Testis (tissue), 2 donors: ENCODE data around the gene DONSON.

Experiments used
- CTCF ChIP-seq, 3 experiments: fragments of 450-650 bp in 2 of 3; fragments of 200-600 bp in 1 of 3; sonication (generic) in 1 of 3; IDR thresholded peaks; one replicate each; pipeline ENCODE4 v1.5.1; 2016 to 2019; ENCODE audit warnings: antibody characterized with exemption in 3 of 3, mild to moderate bottlenecking in 2 of 3, moderate library complexity in 1 of 3
- POLR2A ChIP-seq: fragments of 450-650 bp; IDR thresholded peaks from one replicate; pipeline ENCODE4 v1.6.1; 2017; ENCODE audit warnings: antibody characterized with exemption, mild to moderate bottlenecking, moderate library complexity

- TF ChIP-seq POLR2A (no peak), CTCF (IDR thresholded peaks at IDR 0.05) (no peak)
Observed at GRCh38 chr21:33559813-33560212, 28.7 kb downstream of the DONSON start.
